GM23248 (cell line): ENCODE data around the gene LONP2. TPM values are rescaled to one million over a fixed set of nuclear protein-coding genes. Genes with fewer than 3 reads are reported as not detected.

ENCODE experiments used
- DNase-seq: peaks from one replicate; pipeline ENCODE4 v3.0.0-alpha.2; 2015
- H2AFZ ChIP-seq: fragments of 200-600 bp; sonication (generic); 2 replicates; pipeline ENCODE4 v1.6.1; 2016; ENCODE audit warnings: antibody characterized with exemption
- H3F3A ChIP-seq: fragments of 200-600 bp; sonication (generic); 2 replicates; pipeline ENCODE4 v1.6.1; 2016; ENCODE audit warnings: mild to moderate bottlenecking, antibody characterized with exemption, mixed run types; ENCODE audit not compliant: insufficient read depth
- H3K27ac ChIP-seq: fragments of 200-600 bp; sonication (generic); 2 replicates; pipeline ENCODE4 v1.5.1; 2016; ENCODE audit warnings: mild to moderate bottlenecking
- H3K27me3 ChIP-seq: fragments of 200-600 bp; sonication (generic); replicated peaks from 2 replicates; pipeline ENCODE4 v1.6.1; 2016; ENCODE audit warnings: mild to moderate bottlenecking; ENCODE audit not compliant: insufficient read depth
- H3K36me3 ChIP-seq: fragments of 200-600 bp; sonication (generic); 2 replicates; pipeline ENCODE4 v1.6.1; 2016; ENCODE audit warnings: low read depth, mild to moderate bottlenecking
- H3K4me1 ChIP-seq: fragments of 200-600 bp; sonication (generic); 2 replicates; pipeline ENCODE4 v1.6.1; 2016; ENCODE audit warnings: mild to moderate bottlenecking; ENCODE audit not compliant: insufficient read depth
- H3K4me2 ChIP-seq: fragments of 200-600 bp; sonication (generic); one replicate; pipeline ENCODE4 v1.6.1; 2016; ENCODE audit warnings: mild to moderate bottlenecking; ENCODE audit not compliant: unreplicated experiment
- H3K4me3 ChIP-seq: fragments of 200-600 bp; sonication (generic); 2 replicates; pipeline ENCODE4 v1.5.1; 2016; ENCODE audit warnings: mild to moderate bottlenecking
- H3K79me2 ChIP-seq: fragments of 200-600 bp; sonication (generic); 2 replicates; pipeline ENCODE4 v1.6.1; 2016; ENCODE audit warnings: mild to moderate bottlenecking; ENCODE audit not compliant: insufficient read depth
- H3K9ac ChIP-seq: fragments of 200-600 bp; sonication (generic); 2 replicates; pipeline ENCODE4 v1.6.1; 2016; ENCODE audit warnings: mild to moderate bottlenecking
- H3K9me2 ChIP-seq: fragments of 200-600 bp; sonication (generic); 2 replicates; pipeline ENCODE4 v1.6.1; 2016; ENCODE audit warnings: mixed run types, mild to moderate bottlenecking, moderate library complexity; ENCODE audit not compliant: insufficient read depth
- H3K9me3 ChIP-seq: fragments of 200-600 bp; sonication (generic); one replicate; pipeline ENCODE4 v1.6.1; 2017; ENCODE audit warnings: low read depth
- H4K20me1 ChIP-seq: fragments of 200-600 bp; sonication (generic); 2 replicates; pipeline ENCODE4 v1.6.0; 2016; ENCODE audit not compliant: insufficient read depth
- EZH2 ChIP-seq: fragments of 200-600 bp; sonication (generic); IDR thresholded peaks from 2 replicates; pipeline ENCODE4 v1.6.1; 2018; ENCODE audit warnings: antibody characterized with exemption, mild to moderate bottlenecking; ENCODE audit not compliant: insufficient read depth, poor library complexity, severe bottlenecking
- EZH2phosphoT487 ChIP-seq: fragments of 200-600 bp; sonication (generic); IDR thresholded peaks from 2 replicates; pipeline ENCODE4 v1.6.1; 2018; ENCODE audit warnings: antibody characterized with exemption, moderate library complexity, mild to moderate bottlenecking, low read depth; ENCODE audit not compliant: insufficient read depth
- WGBS, 2 experiments: methylation state at CpG; one replicate each; pipeline ENCODE4 v1.1.6; 2015 to 2017; ENCODE audit warnings: low lambda C conversion rate in 2 of 2, low coverage in 1 of 2; ENCODE audit errors: missing lambda C conversion rate in 2 of 2; 5-methylcytosine and 5-hydroxymethylcytosine counted together
- in situ Hi-C: fragments of 300-500 bp; cut with MboI; formaldehyde crosslinking; loops from 2 replicates; pipeline ENCODE4 v1.15.0; 2020
- polyA plus RNA-seq: library from polyadenylated mRNA; unstranded; fragments of >200 nt; fragmentation: Nextera tagmentation; extraction: Ambion mirVana; gene quantifications from 2 replicates; pipeline ENCODE4 v1.2.1, GENCODE V29; 2016
- total RNA-seq: library from RNA; depleted of rRNA; stranded (reverse); fragments of >200 nt; shearing (Covaris generic); gene quantifications from 2 replicates; pipeline ENCODE4 v1.2.3, GENCODE V29; 2014

Gene LONP2
- total and polyA plus RNA-seq, 2 experiments from 2014 or later, result 46.5 to 53.9 TPM

DNA sequence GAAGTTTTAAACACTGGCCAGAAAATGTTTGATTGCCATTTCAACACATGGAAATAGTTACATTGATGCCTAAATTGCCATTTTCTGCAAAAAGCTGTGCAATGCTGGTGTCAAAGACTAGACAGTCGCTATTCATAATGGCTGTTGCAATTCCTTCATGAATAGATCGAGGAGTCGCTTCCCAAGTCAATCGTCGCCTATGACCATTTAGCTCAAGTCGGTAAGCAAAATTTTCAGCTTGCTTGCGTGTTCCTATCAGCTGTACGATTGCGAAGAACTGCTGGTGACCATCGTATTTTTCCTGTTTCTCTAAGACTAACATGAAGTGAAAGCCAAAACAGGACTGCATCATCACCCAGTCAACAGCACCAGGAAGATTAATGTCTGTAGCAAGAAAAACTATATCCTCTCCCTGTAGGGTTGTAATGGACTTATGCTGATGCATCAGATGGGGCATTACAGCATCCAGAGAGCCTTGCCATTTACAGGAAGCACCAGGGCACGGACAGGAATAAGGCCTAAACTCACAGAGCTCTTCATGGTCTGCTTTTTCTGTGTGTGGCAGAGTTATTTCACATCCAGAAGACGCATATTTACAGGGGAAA, 117.5 kb downstream of the LONP2 start:
- Histone ChIP-seq H3K79me2 (peaks cover 91% of the 10 kb centered on the region), H3K4me2 (no peak overlapping the region), H3K27me3 (no peaks in the 10 kb centered on the region), H4K20me1 (no peaks in the 10 kb centered on the region), H3K9ac (no peak overlapping the region), H3K4me1 (peaks cover 15% of the 10 kb centered on the region), H3K4me3 (no peak overlapping the region), H2AFZ (no peak overlapping the region), H3K9me2 (no peaks in the 10 kb centered on the region), H3K27ac (no peak overlapping the region), H3K9me3 (no peaks in the 10 kb centered on the region), H3F3A (peaks cover 54% of the 10 kb centered on the region), H3K36me3 (peaks cover 19% of the 10 kb centered on the region; the same call in 1 of the 2 replicates)
- in situ Hi-C loops, result no loop called here
- DNase-seq, result no peak
- TF ChIP-seq EZH2phosphoT487 (no peak), EZH2 (no peak)
- 97 to 99% methylated on average over 12 of the region's 12 CpGs for WGBS, 2 experiments

- peak overlapping the region; percentile 99 for H3K4me2 ChIP-seq
- in situ Hi-C loops, result no loop called here
- 66 to 67% methylated on average over 15 of the region's 15 CpGs for WGBS, 2 experiments
- H2AFZ ChIP-seq, result peak overlapping the region; percentile 66
- no peaks in the 10 kb centered on the region for H3K9me3 ChIP-seq
- peak; percentile 23 for DNase-seq
- peak overlapping the region; percentile 99 for H3K27ac ChIP-seq
- H3F3A ChIP-seq, result peaks cover 53% of the 10 kb centered on the region
- no peak for TF ChIP-seq EZH2phosphoT487
- no peak for TF ChIP-seq EZH2
- H3K4me1 ChIP-seq, result peaks cover 28% of the 10 kb centered on the region
- H3K4me3 ChIP-seq, result peak overlapping the region; percentile 79
- peaks cover 10% of the 10 kb centered on the region; the same call in 1 of the 2 replicates for H3K36me3 ChIP-seq
- H3K9me2 ChIP-seq, result no peaks in the 10 kb centered on the region
- no peaks in the 10 kb centered on the region for H3K27me3 ChIP-seq
- H4K20me1 ChIP-seq, result no peaks in the 10 kb centered on the region
- peaks cover 91% of the 10 kb centered on the region for H3K79me2 ChIP-seq
- peak overlapping the region; percentile 95 for H3K9ac ChIP-seq
These were observed 121.0 kb downstream of the LONP2 start for GRCh38 chr16:48365025-48365600.

DNA sequence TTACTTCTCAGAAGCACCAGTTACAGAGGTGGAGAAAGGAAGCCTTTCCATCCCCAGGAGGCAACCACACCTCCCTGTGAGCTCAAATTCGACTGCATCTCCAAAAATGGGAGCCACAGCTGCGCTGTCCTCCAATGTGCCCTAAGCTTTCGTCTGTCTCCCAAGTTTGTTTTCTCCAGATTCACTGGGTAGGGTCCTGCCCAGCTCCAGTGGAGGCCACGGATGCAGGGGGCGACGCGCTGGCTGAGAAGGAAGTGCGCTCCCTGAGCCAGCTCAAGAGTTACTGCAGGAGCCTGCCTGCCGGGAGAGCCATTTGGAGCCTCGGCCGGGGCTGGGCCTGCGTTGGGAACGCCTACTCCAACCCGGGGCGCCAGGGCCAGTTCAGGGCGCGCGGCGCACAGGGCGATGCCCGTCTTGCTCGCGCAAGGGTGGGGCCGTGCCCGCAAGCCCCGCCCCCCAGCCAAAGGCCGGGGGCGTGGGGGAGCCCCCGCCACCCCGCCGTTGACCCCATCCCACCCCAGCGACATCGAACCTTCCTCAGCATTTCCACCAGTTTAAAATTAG, 121.6 kb downstream of the LONP2 start:
- peak; percentile 98 for DNase-seq
- 1 to 3% methylated on average over 25 to 31 of the region's 33 CpGs for WGBS, 2 experiments
- H3K9me2 ChIP-seq, result no peaks in the 10 kb centered on the region
- H3F3A ChIP-seq, result peaks cover 51% of the 10 kb centered on the region
- peak overlapping the region; percentile 99 for H3K27ac ChIP-seq
- H4K20me1 ChIP-seq, result no peaks in the 10 kb centered on the region
- TF ChIP-seq EZH2 (no peak), EZH2phosphoT487 (no peak)
- in situ Hi-C loops, result no loop called here
- peak overlapping the region; percentile 66 for H2AFZ ChIP-seq
- no peaks in the 10 kb centered on the region for H3K9me3 ChIP-seq
- H3K27me3 ChIP-seq, result no peaks in the 10 kb centered on the region
- H3K4me2 ChIP-seq, result peak overlapping the region; percentile 99
- peaks cover 10% of the 10 kb centered on the region; the same call in 1 of the 2 replicates for H3K36me3 ChIP-seq
- H3K4me3 ChIP-seq, result peak overlapping the region; percentile 79
- peaks cover 28% of the 10 kb centered on the region for H3K4me1 ChIP-seq
- H3K9ac ChIP-seq, result peak overlapping the region; percentile 95
- peaks cover 91% of the 10 kb centered on the region for H3K79me2 ChIP-seq

GRCh38 chr16:48366165-48367093, 122.3 kb downstream of the LONP2 start:
- WGBS, 2 experiments, result 15 to 17% methylated on average over 21 of the region's 21 CpGs
- in situ Hi-C loops, result no loop called here
- Histone ChIP-seq H2AFZ (peak overlapping the region; percentile 66), H3K4me2 (peak overlapping the region; percentile 99), H3K27ac (peak overlapping the region; percentile 99), H3K9ac (peak overlapping the region; percentile 95), H3K9me3 (no peaks in the 10 kb centered on the region), H3K79me2 (peaks cover 91% of the 10 kb centered on the region), H3K36me3 (peaks cover 5% of the 10 kb centered on the region; the same call in 1 of the 2 replicates), H3K4me3 (peak overlapping the region; percentile 79), H3K9me2 (no peaks in the 10 kb centered on the region), H4K20me1 (no peaks in the 10 kb centered on the region), H3F3A (peaks cover 49% of the 10 kb centered on the region), H3K4me1 (peaks cover 33% of the 10 kb centered on the region), H3K27me3 (no peaks in the 10 kb centered on the region)
- DNase-seq, result peak; percentile 93
- TF ChIP-seq EZH2phosphoT487 (no peak), EZH2 (no peak)
